Bronchial epithelial cell (primary cell): ENCODE data around the gene PLSCR2. TPM values are rescaled to one million over a fixed set of nuclear protein-coding genes. Genes with fewer than 3 reads are reported as not detected.

Experiments
- DNase-seq: peaks from one replicate; pipeline ENCODE4 v3.0.0-alpha.2; 2010; ENCODE audit warnings: low read depth
- FAIRE-seq: peaks from 2 replicates; lab custom pipeline; 2011; peaks lifted over from hg19 to GRCh38; lab: Jason Lieb, UNC
- H3K27me3 ChIP-seq: 2 replicates; pipeline ENCODE4 v1.5.1; 2011; ENCODE audit warnings: low read length; ENCODE audit not compliant: control insufficient read depth, insufficient read depth
- H3K36me3 ChIP-seq: 2 replicates; pipeline ENCODE4 v1.5.1; 2011; ENCODE audit warnings: low read length; ENCODE audit not compliant: control insufficient read depth, insufficient read depth
- H3K4me3 ChIP-seq: 2 replicates; pipeline ENCODE4 v1.5.1; 2011; ENCODE audit warnings: mild to moderate bottlenecking, low read depth, low read length, control low read depth
- total RNA-seq: library from RNA; depleted of rRNA; stranded (reverse); fragments of >200 nt; gene quantifications from 2 replicates; pipeline ENCODE4 v1.2.1, GENCODE V29; 2014
- TF ChIP-seq, protein P1 (sequence below): IDR thresholded peaks from 2 replicates; pipeline ENCODE4 v1.5.1; 2011; ENCODE audit warnings: mild to moderate bottlenecking, moderate library complexity, low read length, control low read depth, inconsistent platforms; ENCODE audit not compliant: insufficient read depth, severe bottlenecking

PLSCR2 gene
- total RNA-seq, 1 donor from 2014 or later = not detected

DNA sequence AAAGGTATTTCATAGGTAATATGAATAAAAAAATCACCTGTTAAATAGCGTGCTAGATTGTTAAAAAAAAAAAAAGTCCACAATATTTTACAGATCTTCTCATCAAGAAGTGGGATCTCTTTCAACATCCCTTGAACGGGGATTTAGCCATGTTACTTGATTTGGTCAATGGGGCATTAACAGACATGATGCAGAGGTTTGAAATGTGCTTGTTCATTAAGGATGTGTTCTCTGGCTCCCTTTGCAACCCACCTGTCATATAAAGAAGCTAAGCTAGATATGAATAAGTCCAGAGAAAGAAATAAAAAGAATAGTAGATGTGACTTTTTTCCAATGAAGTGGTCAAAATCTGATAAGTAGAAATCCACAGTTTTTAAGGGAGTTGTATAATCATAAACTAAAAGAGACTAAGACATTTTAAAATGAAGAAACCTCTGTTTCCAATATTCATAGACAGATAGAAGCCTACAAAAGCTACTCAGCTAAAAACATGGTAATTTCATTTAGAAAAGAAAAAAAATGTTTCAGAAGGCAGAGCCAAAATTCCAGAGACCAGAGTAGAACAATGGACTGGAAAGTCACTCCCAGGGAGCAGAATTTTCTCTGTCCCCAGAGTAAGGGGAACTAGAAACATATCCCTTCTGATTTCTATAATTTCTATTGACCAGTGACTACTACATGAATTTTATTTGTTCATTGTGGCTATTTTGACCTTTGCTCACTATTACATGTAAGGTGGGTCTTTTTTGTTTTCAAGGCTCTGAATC lies 79.2 kb downstream of the PLSCR2 start:
- FAIRE-seq (no peak), DNase-seq (no peak)
- Histone ChIP-seq H3K4me3 (no peak overlapping the region), H3K36me3 (no peaks in the 10 kb centered on the region), H3K27me3 (peaks cover 3% of the 10 kb centered on the region)
- TF ChIP-seq, protein P1, sequence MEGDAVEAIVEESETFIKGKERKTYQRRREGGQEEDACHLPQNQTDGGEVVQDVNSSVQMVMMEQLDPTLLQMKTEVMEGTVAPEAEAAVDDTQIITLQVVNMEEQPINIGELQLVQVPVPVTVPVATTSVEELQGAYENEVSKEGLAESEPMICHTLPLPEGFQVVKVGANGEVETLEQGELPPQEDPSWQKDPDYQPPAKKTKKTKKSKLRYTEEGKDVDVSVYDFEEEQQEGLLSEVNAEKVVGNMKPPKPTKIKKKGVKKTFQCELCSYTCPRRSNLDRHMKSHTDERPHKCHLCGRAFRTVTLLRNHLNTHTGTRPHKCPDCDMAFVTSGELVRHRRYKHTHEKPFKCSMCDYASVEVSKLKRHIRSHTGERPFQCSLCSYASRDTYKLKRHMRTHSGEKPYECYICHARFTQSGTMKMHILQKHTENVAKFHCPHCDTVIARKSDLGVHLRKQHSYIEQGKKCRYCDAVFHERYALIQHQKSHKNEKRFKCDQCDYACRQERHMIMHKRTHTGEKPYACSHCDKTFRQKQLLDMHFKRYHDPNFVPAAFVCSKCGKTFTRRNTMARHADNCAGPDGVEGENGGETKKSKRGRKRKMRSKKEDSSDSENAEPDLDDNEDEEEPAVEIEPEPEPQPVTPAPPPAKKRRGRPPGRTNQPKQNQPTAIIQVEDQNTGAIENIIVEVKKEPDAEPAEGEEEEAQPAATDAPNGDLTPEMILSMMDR = no peak

DNA sequence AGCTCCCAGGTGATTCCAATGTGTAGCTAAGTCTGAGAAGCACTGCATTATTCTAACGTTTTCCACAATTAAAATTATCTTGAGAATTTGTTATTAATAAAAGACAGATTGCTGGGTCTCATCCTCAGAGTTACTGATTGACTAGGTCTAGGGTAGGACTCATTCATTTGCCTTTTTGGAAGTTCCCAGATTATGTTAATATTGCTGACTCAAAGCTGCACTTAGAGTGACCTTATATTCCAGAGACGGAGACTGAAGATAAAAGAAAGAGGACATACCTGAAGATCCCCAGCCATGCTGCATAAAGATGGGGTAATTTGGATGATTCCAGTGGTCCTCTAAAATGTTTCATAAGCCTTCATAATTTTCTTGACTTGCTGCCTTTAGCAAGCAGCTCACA lies 81.8 kb downstream of the PLSCR2 start:
- FAIRE-seq (no peak), DNase-seq (peak; percentile 11)
- no peak overlapping the region for H3K4me3 ChIP-seq
- peaks cover 3% of the 10 kb centered on the region for H3K27me3 ChIP-seq
- no peaks in the 10 kb centered on the region for H3K36me3 ChIP-seq
- TF ChIP-seq, protein P1 = no peak

DNA sequence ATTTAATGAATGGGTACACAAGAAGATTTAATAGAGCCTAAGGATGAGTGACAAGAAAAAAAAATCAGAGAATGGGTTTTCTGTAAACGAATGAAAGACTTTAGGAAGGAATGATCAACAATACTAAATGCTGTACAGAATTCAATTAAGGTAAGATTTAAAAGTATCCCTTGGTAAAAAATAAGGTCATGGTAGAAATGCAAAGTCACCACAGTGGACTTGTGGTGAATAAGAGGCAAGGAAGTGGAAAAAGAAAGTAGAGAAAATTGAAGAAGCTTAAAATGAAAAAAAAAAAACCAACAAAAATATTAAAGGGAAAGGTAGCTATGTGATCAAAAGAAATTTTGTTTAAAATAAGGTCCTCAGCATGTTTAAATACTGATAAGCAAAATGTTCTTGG lies 82.4 kb downstream of the PLSCR2 start:
- H3K4me3 ChIP-seq = no peak overlapping the region
- peaks cover 3% of the 10 kb centered on the region for H3K27me3 ChIP-seq
- no peaks in the 10 kb centered on the region for H3K36me3 ChIP-seq
- TF ChIP-seq, protein P1 = no peak
- no peak for FAIRE-seq
- no peak for DNase-seq

DNA sequence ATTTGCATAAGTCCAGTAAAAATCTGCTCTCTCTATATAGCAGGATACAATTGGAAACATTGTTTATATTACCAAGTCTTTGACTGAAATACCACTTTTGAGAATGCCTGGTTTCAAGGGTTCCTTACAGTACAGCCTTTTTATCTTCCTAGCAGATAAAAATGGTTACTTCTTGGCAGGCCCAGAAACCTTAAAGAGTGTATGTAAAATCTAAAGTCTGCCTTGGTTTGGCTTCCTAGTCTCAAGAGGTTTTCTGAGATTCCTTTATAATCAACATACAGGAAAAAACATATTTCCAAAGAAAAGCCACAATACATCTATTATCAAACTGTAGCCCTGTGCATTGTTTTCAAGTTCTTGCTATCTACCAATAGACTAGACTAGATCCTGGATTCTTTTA lies 84.6 kb downstream of the PLSCR2 start:
- peaks cover 3% of the 10 kb centered on the region for H3K27me3 ChIP-seq
- FAIRE-seq = no peak
- no peak overlapping the region for H3K4me3 ChIP-seq
- H3K36me3 ChIP-seq = no peaks in the 10 kb centered on the region
- TF ChIP-seq, protein P1 = no peak
- no peak for DNase-seq

Other genes with a start within 250 kb of the PLSCR2 start
- gene PLSCR4, start 218.5 kb downstream of the PLSCR2 start, total RNA-seq = under 0.01 and 0.26 TPM in 2 replicates
- gene PLSCR1, start 75.0 kb upstream of the PLSCR2 start, total RNA-seq = 23.8 and 32.1 TPM in 2 replicates
- gene PLSCR5, start 135.8 kb upstream of the PLSCR2 start, total RNA-seq = not detected in 2 replicates